Kidney capillary endothelial cell (primary cell): ENCODE results near the gene PRKCH.
A peak's percentile ranks its signal among the peaks of the same experiment; 100 is the strongest.

Experiments
- DNase-seq: peaks from one replicate; pipeline ENCODE4 v3.0.0-alpha.2; 2018; ENCODE audit warnings: low spot score

Gene PRKCH

DNA sequence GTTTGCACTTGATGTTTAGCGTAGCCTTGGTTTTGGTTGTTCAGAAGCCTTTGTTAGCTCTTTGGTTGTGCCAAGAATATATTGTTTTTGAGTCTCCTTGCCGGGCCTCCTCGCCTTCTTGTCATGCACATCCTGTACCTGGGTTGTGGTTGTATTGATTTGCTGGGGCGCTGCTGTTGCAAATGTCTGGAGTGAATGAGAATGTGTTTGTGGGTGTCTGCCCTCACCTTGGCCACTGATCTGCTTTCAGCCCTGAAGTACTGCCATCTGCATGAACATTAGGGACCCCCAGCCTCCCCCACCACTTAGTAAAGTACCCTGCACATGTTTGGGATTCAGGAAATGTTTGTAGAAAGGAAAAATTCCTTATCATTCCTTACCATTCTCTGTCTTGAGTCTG is 16.5 kb downstream of the PRKCH start:
- DNase-seq, result no peak

DNA sequence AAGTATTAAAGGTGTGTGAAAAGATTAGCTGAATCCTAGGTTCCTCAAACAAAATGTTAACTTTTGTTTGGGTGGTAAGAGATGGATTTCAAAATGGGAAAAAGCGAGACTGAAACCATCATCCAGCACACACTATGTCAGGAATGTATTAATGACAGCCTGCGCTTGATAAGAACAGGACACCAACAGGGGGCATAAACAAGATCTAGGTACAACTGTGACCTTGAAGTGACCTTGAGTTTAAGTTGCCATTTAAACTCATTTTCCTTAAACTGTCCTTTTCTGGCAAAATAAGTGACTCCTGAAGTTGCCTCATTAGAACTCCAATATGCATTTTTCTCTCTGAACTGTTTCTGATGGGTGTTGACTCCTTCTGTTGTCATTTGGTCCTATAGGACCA is 17.1 kb downstream of the PRKCH start:
- no peak for DNase-seq

DNA sequence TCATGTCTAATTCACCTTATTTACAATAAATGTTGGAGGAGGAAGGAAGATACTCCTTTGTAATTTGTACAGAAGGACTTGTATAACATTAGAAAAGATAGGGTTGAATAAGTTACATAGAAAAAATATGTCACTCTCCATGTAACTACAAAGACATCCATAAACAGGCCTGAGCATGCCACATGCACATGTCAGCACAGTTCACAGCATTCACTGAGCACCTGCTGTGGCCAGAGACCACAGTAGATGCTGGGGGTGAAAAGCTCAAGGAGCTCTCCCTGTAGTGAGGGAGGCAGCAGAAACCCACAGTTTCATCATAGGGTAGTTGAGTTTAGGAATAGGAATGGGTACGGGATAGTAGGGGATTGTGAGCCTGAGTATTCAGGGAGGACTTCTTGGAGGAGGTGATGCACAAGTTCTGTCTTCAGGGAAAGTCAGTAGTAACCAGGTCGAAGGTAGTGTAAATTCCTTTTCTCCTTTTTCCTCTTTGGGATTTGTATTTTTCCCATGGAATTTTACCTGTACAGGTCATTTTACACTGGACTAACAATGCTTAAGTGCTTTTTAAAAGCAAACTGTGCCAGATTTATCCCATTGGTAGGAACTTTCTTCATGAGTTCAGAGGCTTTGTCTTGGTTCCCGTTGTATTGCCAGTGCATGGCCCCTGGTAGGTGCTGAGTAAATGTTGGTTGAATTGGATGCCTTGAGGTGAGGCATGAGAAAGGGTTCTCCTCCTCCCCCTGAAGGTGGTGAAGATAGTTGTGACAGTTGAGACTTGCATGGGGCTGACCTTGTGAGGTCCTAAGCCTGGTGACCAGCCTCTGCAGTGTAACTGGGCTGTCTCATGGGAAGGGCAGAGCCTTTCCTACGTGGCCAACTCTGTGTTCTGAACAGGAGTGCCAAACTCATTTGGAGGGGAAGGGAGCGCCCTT is 20.2 kb downstream of the PRKCH start:
- no peak for DNase-seq

DNA sequence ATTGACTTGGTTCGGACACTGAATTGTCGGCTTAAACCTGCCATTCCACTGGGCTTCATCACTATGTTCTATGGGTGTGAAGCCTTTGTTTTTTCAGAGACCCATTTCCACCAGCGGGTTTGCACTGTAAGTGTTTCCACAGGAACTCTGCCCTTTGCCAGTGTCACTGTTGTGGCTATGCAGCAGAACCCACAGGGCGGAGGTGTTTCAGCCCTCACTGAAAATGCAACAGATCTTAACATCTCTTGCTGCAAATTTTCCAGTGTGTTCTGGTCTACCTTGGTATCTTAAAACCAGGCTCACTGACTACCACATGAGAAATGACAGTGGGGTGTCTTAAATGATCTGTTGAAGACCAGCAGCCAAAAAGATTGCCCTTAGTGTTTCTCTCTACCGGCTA is 21.1 kb downstream of the PRKCH start:
- no peak for DNase-seq

DNA sequence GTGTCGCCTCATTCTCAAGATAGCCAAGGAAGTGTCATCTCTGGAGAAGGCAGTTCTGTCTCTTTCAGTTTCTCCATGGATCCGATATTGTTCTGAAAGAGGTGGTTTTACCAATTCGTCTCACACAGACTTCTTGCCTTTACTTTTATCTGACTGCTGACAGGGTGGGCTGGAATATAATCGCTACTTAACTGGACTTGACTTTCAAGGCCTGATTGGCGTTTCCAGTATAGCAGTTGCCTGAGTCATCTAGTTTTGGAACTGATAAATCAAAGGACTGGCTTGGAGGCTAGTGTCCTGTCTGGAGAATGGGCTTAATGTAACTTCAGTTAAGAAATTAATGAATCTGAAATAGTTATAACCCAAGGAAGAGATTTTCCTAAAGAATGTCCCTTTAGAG is 21.6 kb downstream of the PRKCH start:
- no peak for DNase-seq

DNA sequence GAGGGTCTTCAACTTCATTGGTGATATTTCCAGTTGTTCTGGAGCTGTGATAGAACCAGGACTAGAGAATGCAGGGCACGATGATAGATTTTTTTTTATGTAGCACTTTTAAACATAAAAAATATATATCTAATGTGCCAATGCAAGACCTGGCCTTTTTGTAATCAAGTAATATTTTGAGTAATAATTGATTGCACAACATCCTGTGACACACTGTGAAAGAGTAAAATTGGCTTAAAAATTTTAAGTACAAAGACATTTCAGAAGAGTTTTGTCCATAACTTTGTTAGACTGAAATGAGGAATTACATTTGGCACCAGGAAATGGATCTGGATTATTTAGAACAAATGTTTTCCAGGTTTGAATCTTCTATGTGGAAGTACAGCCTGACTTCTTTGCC is 22.1 kb downstream of the PRKCH start:
- DNase-seq, result no peak

DNA sequence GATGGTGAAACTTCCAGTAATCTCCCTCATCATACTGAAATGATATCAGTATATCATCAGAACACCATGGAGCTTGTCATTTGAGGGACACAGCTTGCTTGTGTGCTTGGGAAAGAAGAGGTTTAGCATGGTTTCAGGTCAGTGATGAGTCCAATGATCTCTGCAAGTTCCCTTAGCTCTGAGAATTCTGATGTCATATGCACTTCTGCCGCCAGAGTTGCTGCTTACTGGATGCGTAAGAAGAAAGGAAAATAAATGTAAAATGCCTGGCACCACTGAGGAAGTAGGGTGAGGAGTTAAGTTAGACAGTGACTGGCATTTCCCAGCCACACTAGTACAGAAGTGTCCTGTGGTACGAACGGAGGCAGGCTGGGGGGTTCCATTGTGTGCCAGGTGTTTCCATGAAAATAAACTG is 22.6 kb downstream of the PRKCH start:
- peak; percentile 88 for DNase-seq

DNA sequence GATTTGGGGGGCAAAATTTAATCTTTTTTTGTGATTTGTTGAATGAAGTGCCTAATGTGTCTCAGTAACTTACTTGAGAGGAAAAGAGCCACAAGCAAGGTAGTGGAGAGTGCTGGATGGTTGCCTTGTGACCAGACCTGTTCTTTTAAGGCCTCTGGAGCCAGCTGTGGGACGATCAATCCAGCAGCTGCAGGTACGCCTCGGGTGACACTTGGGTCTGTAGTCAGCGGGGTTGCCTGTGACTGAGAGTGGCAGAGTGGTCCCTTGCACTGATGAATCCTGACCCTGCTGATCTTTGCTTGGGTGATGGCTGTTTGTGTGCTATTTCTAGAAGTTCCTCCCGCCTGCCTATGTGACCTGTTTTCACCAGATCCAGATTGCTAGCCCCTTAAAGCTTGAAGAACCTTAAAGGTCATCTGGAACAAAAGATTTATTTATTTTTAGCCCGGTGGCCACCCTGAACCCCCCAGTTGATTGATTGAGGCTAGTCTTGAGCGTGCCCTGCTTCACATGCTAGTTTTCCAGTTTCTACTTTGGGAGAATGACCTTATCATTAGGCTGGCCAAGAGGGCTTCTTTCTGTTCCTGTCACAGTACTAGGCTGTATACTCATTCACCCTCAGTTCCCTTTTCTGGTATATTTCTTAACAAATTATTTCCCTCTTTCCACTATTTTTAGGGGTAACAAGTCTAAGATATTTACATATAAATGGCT is 23.2 kb downstream of the PRKCH start:
- DNase-seq, result no peak

DNA sequence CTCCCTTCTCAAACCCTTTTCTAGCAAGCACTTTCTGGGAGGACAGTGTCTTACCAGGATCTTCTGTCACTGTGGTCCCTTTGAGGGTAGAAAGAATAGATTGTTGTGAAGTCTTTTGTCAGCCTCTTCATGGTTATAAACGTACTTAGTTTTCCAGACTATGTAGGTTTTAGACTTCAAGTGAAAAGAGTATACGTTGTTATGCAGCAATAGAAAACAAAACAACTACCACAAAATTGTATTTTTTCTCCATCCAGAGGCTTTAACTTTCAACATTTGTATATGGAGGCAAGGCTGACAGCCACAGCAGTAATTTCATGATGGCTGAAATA is 23.7 kb downstream of the PRKCH start:
- no peak for DNase-seq

DNA sequence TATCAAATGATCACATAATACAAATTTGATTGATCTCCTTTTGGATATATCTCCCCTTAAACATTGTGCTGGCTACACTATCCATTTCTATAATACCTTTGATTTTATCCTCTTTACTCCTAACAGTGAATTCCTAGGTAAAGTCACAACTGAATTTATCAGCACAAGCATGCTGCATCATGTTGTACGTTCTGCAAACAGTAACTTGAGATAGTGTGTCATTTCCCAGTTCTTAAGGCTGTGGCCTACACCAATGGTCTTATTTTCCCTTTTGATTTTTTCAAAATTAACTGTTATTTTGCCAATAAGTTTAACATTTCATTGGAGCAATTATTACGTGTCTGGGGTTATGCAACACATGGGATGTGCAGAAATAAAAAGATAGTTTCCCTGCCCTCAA is 24.8 kb downstream of the PRKCH start:
- no peak for DNase-seq

DNA sequence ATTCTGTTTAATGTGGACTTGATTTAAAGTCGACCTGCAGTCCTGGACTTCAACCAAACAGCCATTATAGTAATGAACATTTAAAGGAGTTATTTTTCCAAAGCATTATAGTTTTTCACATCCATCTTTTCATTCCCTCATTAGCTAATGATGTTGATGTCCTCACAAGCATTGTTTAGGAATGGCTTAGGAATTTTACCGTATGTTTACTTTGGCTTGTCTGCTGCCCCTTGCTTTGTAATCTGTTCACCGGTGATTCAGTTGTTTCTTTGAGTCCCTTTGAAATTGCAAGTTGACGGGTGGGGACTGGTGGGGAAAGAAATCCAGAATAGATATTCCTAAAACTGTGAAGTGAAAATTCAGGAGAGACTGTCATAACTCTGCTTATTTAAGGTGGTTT is 25.4 kb downstream of the PRKCH start:
- no peak for DNase-seq

DNA sequence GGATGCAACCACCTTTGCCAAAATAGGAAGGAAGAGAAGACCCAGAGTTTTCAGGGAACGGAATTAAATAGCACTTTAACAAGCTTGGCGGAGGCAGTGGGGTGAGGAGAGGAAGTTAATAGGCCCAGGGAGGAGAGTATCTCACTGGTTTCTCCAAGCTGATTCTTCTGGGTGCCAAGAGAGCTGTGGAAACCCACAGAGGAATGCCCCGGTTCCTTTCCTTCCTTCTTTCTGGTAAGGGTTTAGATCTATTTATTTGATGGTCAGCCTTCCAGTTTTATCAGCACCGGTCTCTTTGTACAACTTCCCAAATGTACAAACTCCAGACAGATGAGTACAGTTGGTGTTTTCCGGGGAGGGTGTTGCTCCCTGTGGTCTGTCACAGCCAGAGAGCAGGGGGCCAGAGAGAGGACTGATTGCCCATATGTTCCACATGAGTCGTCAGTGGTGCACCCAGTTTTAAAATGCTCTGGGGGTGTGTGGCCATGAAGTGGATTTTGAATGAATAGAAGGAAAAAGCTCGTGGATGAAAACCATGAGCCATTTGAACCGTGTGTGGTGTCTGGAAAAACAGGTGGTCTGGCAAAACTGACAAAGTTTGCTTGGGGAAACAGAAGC is 26.6 kb downstream of the PRKCH start:
- no peak for DNase-seq

DNA sequence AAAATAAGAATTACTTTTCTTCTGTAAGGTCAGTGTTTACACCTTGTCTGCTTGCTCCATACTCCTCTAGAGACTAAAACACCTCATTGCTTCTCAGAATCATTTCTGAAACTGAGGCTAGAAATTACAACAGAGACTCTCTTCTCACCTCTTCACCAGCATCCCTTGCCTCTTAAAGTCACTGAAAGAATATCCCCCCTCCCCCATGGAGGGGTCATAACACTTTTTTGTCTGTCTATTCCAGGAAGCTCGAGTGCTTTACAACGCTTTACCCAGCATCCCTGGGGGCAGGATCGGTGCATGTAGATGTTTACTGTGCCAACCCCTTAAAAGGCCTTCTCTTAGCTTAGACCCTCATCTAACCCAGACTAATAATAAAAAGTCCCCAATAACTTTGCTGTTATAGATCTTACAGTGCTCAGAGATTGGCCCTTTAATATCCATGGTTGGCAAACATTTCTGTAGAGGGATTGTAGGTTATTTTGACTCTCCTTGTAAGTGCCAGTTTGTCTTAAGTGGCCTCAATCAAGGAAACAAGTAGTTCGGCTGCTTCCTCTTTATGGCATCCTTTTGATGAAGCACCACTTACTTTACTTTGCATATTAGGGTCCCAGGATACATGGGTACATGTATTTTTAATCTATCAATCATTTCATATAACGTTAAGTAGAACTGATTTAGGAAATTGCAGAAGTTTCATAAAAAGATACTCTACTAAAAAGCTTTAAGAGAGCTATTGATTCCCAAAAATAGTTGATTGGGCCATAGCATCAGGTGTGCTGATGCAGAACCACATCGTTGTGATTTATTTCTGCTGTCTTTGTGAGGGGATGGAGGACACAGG is 29.3 kb downstream of the PRKCH start:
- DNase-seq, result no peak

DNA sequence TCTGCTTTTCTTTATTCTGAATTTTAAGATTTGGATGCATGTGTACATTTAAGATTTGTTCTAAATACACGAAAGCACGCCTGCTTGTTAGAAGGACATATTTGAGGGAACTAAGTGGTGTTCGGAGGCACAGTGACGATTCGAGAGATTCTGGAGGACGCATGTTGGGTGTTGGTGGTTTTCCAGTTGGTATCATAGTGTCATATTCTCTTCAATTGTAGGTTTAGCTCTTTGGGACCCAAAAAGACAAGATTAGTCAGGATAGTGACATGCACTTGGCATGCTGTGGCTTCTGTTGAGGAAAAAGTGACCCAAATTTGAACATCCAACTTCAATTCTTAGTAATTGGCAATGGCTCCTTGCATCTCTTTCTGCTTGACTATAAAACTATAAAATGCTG is 30.1 kb downstream of the PRKCH start:
- DNase-seq, result no peak

DNA sequence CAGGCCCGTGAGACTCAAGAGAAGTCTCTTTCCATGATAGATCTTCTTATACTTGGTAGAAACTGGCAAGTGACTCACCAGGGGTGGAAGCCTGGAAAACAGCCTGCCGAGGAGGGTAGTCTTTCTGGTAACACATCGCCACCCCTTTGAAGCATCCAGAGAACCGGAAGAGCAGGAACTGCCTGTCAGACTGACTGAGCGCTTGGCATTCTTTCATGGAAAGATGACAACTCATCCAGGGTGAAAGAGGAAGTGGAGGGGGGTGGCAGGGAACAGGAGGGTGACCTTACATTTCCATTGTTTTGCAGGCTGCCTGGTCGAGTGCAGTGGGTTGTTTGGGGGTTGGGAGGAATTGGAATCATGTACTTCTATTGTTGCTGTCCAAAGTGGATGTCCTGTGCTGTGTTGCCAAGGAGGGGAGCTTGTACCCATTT is 34.5 kb downstream of the PRKCH start:
- DNase-seq, result peak; percentile 100

DNA sequence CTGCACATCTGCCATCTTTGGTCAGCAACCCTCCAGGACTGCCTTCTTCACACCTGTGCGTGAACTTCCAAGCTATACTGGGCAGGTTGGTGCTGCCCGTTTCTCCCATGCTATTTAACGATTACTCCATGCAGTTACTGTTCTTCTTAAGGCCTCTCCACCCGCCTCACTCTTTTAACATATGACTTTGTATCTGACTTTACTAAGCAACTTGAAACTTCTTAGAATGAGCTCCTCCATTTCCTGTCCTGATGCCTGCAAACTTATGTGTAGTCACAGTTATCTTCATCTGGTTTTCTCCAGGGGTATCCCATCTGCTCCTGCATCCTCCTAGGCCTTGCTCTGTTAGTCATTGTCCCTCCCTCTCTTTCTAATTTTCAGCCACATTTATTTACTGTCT is 35.7 kb downstream of the PRKCH start:
- no peak for DNase-seq

DNA sequence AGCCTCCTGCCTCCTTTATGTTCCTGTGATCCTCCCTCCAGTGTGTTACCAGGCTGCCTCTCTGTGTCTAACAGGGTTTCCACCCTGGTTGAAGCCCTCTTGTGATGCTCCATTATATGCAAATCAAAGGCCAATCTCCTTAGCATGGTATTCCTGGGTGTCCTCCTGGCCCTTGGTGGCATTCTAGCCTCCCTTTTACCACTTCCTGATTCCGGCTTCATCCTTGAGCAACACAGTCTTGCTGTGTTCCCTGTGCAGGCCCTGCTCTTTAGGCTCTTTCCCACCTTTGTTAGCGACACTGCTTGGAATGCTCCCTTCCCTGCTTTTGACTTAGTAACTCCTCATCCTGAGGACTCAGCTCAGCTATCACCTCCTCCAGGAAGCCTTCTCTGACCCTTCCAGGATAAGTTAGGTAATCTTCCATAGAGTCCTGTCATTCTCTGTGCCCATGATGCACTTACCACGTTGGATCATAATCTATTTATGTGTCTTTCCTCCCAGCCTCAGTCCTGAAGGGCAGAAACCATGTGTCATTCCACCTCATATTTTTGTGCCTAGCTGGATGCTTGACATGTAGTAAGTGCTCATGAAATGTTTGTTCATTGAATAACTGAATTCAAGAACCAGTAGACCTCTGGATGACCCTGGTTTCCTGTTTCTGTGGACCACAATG is 37.3 kb downstream of the PRKCH start:
- no peak for DNase-seq

DNA sequence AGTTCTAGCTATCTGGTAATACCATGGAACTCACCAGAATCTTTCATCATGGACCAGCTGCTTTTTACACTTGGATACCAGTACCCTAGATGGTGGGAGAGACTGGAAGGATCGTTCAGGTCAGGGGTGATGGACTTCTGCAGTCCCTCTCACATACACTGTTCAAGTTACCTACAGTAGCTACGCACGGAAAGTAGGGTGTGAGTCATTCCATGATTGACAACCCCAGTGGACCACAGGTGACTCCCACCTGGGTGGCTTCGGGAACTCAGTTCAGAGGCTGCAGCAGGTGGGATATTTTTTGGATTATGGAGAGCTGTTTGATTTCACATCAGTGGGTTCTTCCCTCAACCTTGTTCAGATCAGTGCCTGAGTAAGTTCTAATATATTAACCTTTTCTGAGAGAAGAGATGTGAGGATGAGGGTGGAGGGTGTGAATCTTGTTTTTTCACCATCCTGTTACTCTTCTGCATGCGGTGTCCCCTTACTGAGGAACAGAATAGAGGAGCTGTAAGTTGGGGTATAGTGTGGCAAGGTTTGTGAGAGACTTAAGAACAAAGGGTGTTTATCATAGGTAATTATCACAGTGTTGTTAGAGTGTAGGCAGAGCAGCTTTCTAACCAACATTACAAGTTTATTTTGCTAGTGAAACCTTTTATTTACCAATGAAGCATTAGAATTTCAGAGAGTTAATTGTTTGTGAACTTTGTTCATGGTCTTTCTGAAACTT is 39.6 kb downstream of the PRKCH start:
- no peak for DNase-seq

DNA sequence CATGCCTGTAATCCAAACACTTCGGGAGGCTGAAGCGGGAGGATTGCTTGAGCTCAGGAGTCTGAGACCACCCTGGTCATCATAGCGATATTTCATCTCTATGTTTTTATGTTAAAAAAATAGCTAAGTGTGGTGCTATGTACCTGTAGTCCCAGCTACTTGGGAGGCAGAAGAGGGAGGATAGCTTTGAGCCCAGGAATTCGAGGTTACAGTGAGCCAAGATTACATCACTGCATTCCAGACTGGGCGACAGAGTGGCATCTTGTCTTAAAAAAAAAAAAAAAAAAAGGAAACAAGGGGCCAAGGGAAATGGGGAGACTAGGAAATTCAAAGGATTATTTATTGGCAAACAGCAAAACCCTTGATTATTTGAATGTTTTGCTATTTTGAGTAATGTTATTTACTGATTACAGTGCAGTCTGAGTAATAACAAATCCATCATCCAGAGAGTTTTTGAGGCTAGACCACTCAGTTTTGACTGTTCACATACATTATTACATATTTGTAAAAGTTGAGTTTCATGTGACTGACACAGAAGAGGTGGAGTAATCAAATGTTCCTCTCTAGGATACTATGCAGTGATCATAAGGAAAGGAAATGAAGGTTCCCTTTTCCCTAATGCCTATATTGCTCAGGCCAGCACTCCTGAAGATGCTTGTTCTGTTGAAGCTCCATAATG is 40.8 kb downstream of the PRKCH start:
- no peak for DNase-seq

DNA sequence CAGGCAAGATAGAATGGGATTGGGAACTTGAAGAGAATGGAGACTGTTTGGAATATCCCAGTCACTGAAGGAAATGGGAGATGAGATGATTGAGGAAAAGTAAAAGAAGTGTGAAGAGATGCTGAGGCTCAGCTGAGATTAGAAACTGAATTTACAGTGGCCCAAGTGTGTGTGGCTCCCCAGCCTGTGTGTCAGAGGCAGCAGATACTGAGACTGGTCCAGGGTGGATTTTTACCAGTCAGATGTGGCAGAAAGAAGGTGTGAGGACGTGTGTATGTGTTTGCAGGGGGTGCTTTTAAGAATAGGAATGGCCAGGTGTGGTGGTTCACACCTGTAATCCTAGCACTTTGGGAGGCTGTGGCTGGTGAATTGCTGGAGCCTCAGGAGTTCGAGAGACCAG is 42.9 kb downstream of the PRKCH start:
- no peak for DNase-seq
